GM10847 (cell line): ENCODE measurements around the gene PPP1R27.

Source experiments
- POLR2A ChIP-seq: IDR thresholded peaks from 2 replicates; pipeline ENCODE4 v1.6.1; 2011; ENCODE audit not compliant: insufficient read length; ENCODE audit errors: extremely low read depth

Gene PPP1R27

GRCh38 chr17:81846743-81847689, 12.2 kb upstream of the PPP1R27 start:
- TF ChIP-seq POLR2A: no peak

- TF ChIP-seq POLR2A: no peak
Measured at GRCh38 chr17:81845881-81846742, 11.3 kb upstream of the PPP1R27 start.

- no peak for TF ChIP-seq POLR2A
Measured at GRCh38 chr17:81845361-81845760, 10.5 kb upstream of the PPP1R27 start.

GRCh38 chr17:81844887-81845286, 10.0 kb upstream of the PPP1R27 start:
- TF ChIP-seq POLR2A: no peak

- no peak for TF ChIP-seq POLR2A
Measured at GRCh38 chr17:81844327-81844851, 9.5 kb upstream of the PPP1R27 start.

- TF ChIP-seq POLR2A: no peak
Measured at GRCh38 chr17:81843713-81844326, 9.0 kb upstream of the PPP1R27 start.

GRCh38 chr17:81842725-81843504, 8.1 kb upstream of the PPP1R27 start:
- no peak for TF ChIP-seq POLR2A

GRCh38 chr17:81842378-81842724, 7.5 kb upstream of the PPP1R27 start:
- no peak for TF ChIP-seq POLR2A

GRCh38 chr17:81841866-81842265, 7.0 kb upstream of the PPP1R27 start:
- no peak for TF ChIP-seq POLR2A

GRCh38 chr17:81840826-81841778, 6.3 kb upstream of the PPP1R27 start:
- no peak for TF ChIP-seq POLR2A

- no peak for TF ChIP-seq POLR2A
Measured at GRCh38 chr17:81839301-81839700, 4.5 kb upstream of the PPP1R27 start.

GRCh38 chr17:81838753-81839255, 4.0 kb upstream of the PPP1R27 start:
- TF ChIP-seq POLR2A: no peak

- TF ChIP-seq POLR2A: no peak
Measured at GRCh38 chr17:81837641-81838040, 2.8 kb upstream of the PPP1R27 start.
